Testis (tissue), 3 donors: Measurements from ENCODE around the gene LRRC15. TPM values are rescaled to one million over a fixed set of nuclear protein-coding genes. Genes with fewer than 3 reads are reported as not detected.

Experiments used
- DNase-seq: peaks from one replicate; pipeline ENCODE4 v3.0.0-alpha.2; 2019
- H3K27ac ChIP-seq, 2 donors: fragments of 200-600 bp; sonication (generic); one replicate each; pipeline ENCODE4 v1.5.1; 2019
- H3K27me3 ChIP-seq: fragments of 200-600 bp; sonication (generic); one replicate; pipeline ENCODE4 v1.5.1; 2019
- H3K36me3 ChIP-seq: fragments of 200-600 bp; sonication (generic); one replicate; pipeline ENCODE4 v1.5.1; 2017; ENCODE audit warnings: low read depth; ENCODE audit errors: missing control alignments
- H3K4me1 ChIP-seq: fragments of 200-600 bp; sonication (generic); one replicate; pipeline ENCODE4 v1.5.1; 2019
- H3K4me3 ChIP-seq, 2 donors: fragments of 200-600 bp; sonication (generic); one replicate each; pipeline ENCODE4 v1.5.1; 2017 to 2019
- H3K9me3 ChIP-seq: fragments of 200-600 bp; sonication (generic); one replicate; pipeline ENCODE4 v1.5.1; 2017
- POLR2A ChIP-seq: fragments of 450-650 bp; IDR thresholded peaks from one replicate; pipeline ENCODE4 v1.6.1; 2017; ENCODE audit warnings: antibody characterized with exemption, mild to moderate bottlenecking, moderate library complexity
- WGBS, 2 donors: methylation state at CpG; one replicate each; pipeline ENCODE4 v1.1.5; 2018; 5-methylcytosine and 5-hydroxymethylcytosine counted together
- intact Hi-C: fragments of 100-400 bp; cut with DNase I; formaldehyde crosslinking; loops from one replicate; pipeline ENCODE4 v1.15.1; 2023; ENCODE audit warnings: low total_unique reads
- polyA plus RNA-seq: library from polyadenylated mRNA; stranded (reverse); fragments of 350-450 nt; fragmentation: Illumina TruSeq; extraction: RNeasy Lipid Tissue Mini Kit (QIAGEN cat#74804); gene quantifications from one replicate; pipeline ENCODE4 v1.2.3, GENCODE V29; 2014; ENCODE audit warnings: low read depth, low replicate concordance; ENCODE audit not compliant: insufficient read depth
- total RNA-seq, 2 donors: library from RNA; depleted of rRNA; stranded (reverse); fragments of >200 nt; gene quantifications; one replicate each; pipeline ENCODE4 v1.2.3, GENCODE V29; 2016
- TF ChIP-seq, protein P1 (sequence below), 3 experiments: fragments of 450-650 bp in 2 of 3; fragments of 200-600 bp in 1 of 3; sonication (generic) in 1 of 3; IDR thresholded peaks; one replicate each; pipeline ENCODE4 v1.5.1; 2016 to 2019; ENCODE audit warnings: antibody characterized with exemption in 3 of 3, mild to moderate bottlenecking in 2 of 3, moderate library complexity in 1 of 3

Gene LRRC15
- total and polyA plus RNA-seq, 3 donors from 2014 or later, result 0.06 to 0.75 TPM; not detected in 1

DNA sequence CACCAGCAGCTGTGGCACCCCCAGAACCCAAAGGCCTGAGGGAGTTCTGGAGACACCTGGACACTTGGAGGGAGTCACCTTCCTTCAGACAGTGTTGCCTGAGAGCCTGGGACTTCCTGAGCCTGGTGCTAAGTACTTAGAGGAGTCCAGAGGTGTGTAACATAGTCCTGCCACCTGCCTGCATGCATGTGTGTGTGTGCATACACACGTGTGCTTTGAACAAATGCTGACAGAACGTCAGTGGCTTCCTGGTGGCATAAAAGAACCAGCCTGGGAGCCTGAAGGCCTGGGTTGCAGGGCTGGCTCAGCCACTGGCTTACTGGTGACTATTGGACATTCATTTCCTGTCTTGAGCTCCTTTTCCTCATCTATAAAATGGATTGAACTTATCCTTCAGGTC is 15.2 kb downstream of the LRRC15 start:
- Histone ChIP-seq H3K36me3 (no peaks in the 10 kb centered on the region), H3K4me1 (peaks cover 10% of the 10 kb centered on the region), H3K27ac (no peak overlapping the region), H3K4me3 (no peak overlapping the region), H3K27me3 (no peaks in the 10 kb centered on the region), H3K9me3 (no peaks in the 10 kb centered on the region)
- intact Hi-C loops, result no loop called here
- TF ChIP-seq, protein P1, sequence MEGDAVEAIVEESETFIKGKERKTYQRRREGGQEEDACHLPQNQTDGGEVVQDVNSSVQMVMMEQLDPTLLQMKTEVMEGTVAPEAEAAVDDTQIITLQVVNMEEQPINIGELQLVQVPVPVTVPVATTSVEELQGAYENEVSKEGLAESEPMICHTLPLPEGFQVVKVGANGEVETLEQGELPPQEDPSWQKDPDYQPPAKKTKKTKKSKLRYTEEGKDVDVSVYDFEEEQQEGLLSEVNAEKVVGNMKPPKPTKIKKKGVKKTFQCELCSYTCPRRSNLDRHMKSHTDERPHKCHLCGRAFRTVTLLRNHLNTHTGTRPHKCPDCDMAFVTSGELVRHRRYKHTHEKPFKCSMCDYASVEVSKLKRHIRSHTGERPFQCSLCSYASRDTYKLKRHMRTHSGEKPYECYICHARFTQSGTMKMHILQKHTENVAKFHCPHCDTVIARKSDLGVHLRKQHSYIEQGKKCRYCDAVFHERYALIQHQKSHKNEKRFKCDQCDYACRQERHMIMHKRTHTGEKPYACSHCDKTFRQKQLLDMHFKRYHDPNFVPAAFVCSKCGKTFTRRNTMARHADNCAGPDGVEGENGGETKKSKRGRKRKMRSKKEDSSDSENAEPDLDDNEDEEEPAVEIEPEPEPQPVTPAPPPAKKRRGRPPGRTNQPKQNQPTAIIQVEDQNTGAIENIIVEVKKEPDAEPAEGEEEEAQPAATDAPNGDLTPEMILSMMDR (IDR thresholded peaks at IDR 0.05), result no peak
- TF ChIP-seq POLR2A, result no peak
- DNase-seq, result no peak
- 63 to 82% methylated on average over 2 of the region's 2 CpGs for WGBS, 2 donors

DNA sequence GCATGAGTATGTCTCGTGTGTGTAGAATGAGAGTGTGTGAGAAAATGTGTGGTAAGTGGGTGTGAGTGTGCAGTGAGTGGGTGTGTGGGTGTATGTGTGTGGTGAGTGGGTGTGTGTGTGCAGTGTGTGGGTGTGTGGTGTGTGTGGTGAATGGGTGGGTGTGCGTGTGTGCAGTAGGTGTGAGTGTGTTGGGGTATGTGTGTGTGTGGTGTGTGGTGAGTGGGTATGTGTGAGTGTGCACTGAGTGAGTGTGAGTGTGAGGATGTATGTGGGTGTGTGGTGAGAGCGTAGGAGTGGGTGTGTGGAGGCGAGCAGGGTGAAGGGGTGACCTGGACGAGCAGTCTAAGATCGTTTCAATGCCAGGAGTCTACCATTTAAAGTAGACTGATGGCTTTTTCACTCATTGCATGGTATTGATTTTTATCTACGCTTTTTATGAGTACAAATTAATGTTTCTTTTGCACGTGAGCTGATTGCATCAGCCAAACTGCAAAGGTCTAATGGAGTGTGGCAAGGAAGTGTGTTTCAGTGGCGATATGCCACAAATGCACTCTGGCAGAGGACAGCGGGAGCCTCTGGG is 16.8 kb downstream of the LRRC15 start:
- no peak for DNase-seq
- WGBS, 2 donors, result 70 to 73% methylated on average over 10 of the region's 10 CpGs
- Histone ChIP-seq H3K4me3 (no peak overlapping the region), H3K27me3 (no peaks in the 10 kb centered on the region), H3K36me3 (no peaks in the 10 kb centered on the region), H3K9me3 (no peaks in the 10 kb centered on the region), H3K4me1 (peaks cover 10% of the 10 kb centered on the region), H3K27ac (no peak overlapping the region)
- intact Hi-C loops, result no loop called here
- no peak for TF ChIP-seq POLR2A
- TF ChIP-seq, protein P1 (IDR thresholded peaks at IDR 0.05), result no peak

DNA sequence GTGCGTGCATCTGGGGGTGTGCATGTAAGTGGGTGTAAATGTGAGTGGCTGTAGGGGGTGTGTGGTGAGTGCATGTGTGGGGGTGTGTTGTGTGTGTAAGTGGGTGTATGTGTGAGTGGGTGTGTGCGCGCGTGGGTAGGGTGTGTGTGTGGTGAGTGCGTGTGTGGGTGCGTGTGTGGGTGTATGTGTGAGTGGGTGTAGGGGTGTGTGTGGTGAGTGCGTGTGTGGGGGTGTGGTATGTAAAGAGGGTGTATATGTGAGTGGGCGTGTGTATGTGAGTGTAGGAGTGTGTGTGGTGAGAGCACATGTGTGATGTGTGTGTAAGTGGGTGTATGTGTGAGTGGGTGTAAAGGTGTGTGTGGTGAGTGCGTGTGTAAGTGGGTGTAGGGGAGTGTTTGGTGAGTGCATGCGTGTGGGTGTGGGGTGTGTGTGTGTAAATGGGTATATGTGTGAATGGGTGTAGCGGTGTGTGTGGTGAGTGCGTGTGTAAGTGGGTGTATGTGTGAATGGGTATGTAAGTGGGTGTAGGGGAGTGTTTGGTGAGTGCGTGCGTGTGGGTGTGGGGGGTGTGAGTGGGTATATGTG is 17.5 kb downstream of the LRRC15 start:
- Histone ChIP-seq H3K27ac (no peak overlapping the region), H3K4me1 (peaks cover 10% of the 10 kb centered on the region), H3K36me3 (no peaks in the 10 kb centered on the region), H3K9me3 (no peaks in the 10 kb centered on the region), H3K4me3 (no peak overlapping the region), H3K27me3 (no peaks in the 10 kb centered on the region)
- WGBS, 2 donors, result 75 to 77% methylated on average over 14 of the region's 14 CpGs
- no peak for DNase-seq
- intact Hi-C loops, result no loop called here
- TF ChIP-seq, protein P1 (IDR thresholded peaks at IDR 0.05), result no peak
- no peak for TF ChIP-seq POLR2A

DNA sequence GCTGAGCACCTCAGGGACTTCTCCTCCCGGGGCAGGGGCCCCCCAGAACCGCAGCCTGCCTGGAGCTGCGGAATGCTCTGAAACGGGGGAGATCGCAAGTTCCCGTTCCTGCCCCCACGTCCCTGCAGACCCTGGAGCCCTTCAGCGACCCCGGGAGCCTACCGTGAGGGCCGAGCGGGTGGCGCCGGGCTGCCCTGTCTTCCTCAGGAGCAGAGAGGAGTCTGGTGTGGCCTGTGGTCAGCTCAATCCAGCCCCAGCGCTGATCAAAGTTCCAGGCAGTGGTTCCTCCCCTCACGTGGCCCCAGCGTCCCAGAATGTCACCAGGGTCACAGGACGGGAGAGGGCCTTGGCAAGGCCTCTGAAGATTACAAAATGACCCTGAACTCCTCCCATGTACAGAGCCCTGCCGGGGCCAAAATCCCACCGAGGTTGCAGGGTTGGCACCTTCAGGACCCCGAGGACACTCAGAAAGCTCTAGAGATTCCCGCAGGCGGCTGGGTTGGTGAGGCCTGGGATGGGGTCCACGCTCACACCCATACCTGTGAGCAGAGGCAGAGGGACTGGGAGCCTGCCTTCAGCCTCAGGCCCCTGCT is 18.4 kb downstream of the LRRC15 start, which contains the start of gene CPN2:
CPN2 (minus strand) TSS at position 249 of the 593 bp plus-strand sequence. CDS start 8,626 bp downstream, outside the sequence.
- TF ChIP-seq, protein P1 (IDR thresholded peaks at IDR 0.05), result no peak
- TF ChIP-seq POLR2A, result no peak
- Histone ChIP-seq H3K9me3 (no peaks in the 10 kb centered on the region), H3K36me3 (no peaks in the 10 kb centered on the region), H3K27ac (no peak within 1 kb of the TSS), H3K27me3 (no peaks in the 10 kb centered on the region), H3K4me1 (peaks cover 9% of the 10 kb centered on the region), H3K4me3 (no peak within 1 kb of the TSS)
- intact Hi-C loops, result no loop called here
- no peak for DNase-seq
- WGBS, 2 donors, result 71% methylated on average over 8 to 23 of the region's 24 CpGs
